HepG2 (cell line): ENCODE measurements around the gene CENPP. TPM values are rescaled to one million over a fixed set of nuclear protein-coding genes. Genes with fewer than 3 reads are reported as not detected.
"Not testable (repeated sequence)": the region's sequence is repeated elsewhere in the genome, so short reads cannot be mapped to it uniquely, and the experiment has no call there.

Experiments used
- ATAC-seq: fragments of 200-7000 bp; cut with Tn5 transposase; 3 replicates; pipeline ENCODE4 v1.9.1; 2020; ENCODE audit warnings: mild to moderate bottlenecking, moderate library complexity
- BruUV-seq: library from RNA; stranded (reverse); fragments of 400-500 nt; replicated peaks from 2 replicates; lab custom pipeline; 2021; lab: Mats Ljungman, UMichigan
- CTCF ChIA-PET: fragments of 300-600 bp; formaldehyde crosslinking; extraction: SDS; loops from one replicate; lab custom pipeline; 2021; ENCODE audit warnings: low total read pairs, inconsistent platforms, low intra/inter-chr PET ratio; lab: Yijun Ruan, JAX
- POLR2A ChIA-PET: fragments of 350-600 bp; sonication (Branson Sonifier 250); formaldehyde crosslinking; loops from one replicate; lab custom pipeline; 2020; ENCODE audit warnings: antibody characterized with exemption, inconsistent platforms; lab: Yijun Ruan, JAX
- DNase-seq: peaks from one replicate; pipeline ENCODE4 v3.0.0-alpha.2; 2015; ENCODE audit warnings: low spot score
- FAIRE-seq: peaks from 3 replicates; lab custom pipeline; 2011; peaks lifted over from hg19 to GRCh38; lab: Jason Lieb, UNC
- H2AFZ ChIP-seq: one replicate; pipeline ENCODE4 v1.6.1; 2011; ENCODE audit warnings: low read length, inconsistent platforms
- H3K27ac ChIP-seq: fragments of 300-600 bp; 3 replicates; pipeline ENCODE4 v1.8.0; 2011; ENCODE audit warnings: mixed run types, mild to moderate bottlenecking, mixed read lengths, low read length, inconsistent platforms; ENCODE audit not compliant: insufficient read depth; ENCODE audit errors: extremely low read length
- H3K27me3 ChIP-seq, 2 experiments: fragments of 200-600 bp in 1 of 2; 2 replicates in 1 of 2; 3 replicates in 1 of 2; pipeline versions ENCODE4 v1.6.0 to v1.8.0; 2011; ENCODE audit warnings: low read length in 2 of 2, mild to moderate bottlenecking in 2 of 2, moderate library complexity in 2 of 2, inconsistent platforms in 1 of 2; ENCODE audit not compliant: insufficient read depth in 2 of 2, control insufficient read depth in 1 of 2
- H3K36me3 ChIP-seq, 2 experiments: fragments of 200-600 bp in 1 of 2; replicated peaks in 1 of 2; 2 replicates in 1 of 2; 3 replicates in 1 of 2; pipeline versions ENCODE4 v1.5.1 to v1.8.0; 2011; ENCODE audit warnings: low read length in 2 of 2, inconsistent platforms in 1 of 2; ENCODE audit not compliant: insufficient read depth in 2 of 2, control insufficient read depth in 1 of 2
- H3K4me1 ChIP-seq: 2 replicates; pipeline ENCODE4 v1.5.1; 2012; ENCODE audit warnings: low read length, inconsistent platforms; ENCODE audit not compliant: insufficient read depth
- H3K4me2 ChIP-seq: 2 replicates; pipeline ENCODE4 v1.6.0; 2011; ENCODE audit warnings: low read depth, low read length, inconsistent platforms
- H3K4me3 ChIP-seq, 3 experiments: fragments of 200-600 bp in 1 of 3; sonication (generic), shearing (Covaris generic) in 1 of 3; replicated peaks in 1 of 3; 2 replicates each; pipeline ENCODE4 v1.5.1; 2011 to 2016; ENCODE audit warnings: low read length in 3 of 3, inconsistent platforms in 2 of 3, low read depth in 2 of 3, mild to moderate bottlenecking in 2 of 3, control low read depth in 1 of 3, mixed read lengths in 1 of 3; ENCODE audit not compliant: insufficient read depth in 1 of 3
- H3K79me2 ChIP-seq: one replicate; pipeline ENCODE4 v1.6.1; 2011; ENCODE audit warnings: low read length, inconsistent platforms; ENCODE audit not compliant: insufficient read depth
- H3K9ac ChIP-seq: 2 replicates; pipeline ENCODE4 v1.6.0; 2011; ENCODE audit warnings: mild to moderate bottlenecking, low read depth, low read length, inconsistent platforms; ENCODE audit not compliant: insufficient read depth
- H3K9me3 ChIP-seq: 2 replicates; pipeline ENCODE4 v1.5.1; 2012; ENCODE audit warnings: mild to moderate bottlenecking, low read length
- H4K20me1 ChIP-seq: 2 replicates; pipeline ENCODE4 v1.6.0; 2011; ENCODE audit warnings: inconsistent platforms, mild to moderate bottlenecking, low read length, moderate library complexity; ENCODE audit not compliant: insufficient read depth
- CBX5 ChIP-seq: sonication (generic); formaldehyde crosslinking; IDR thresholded peaks from 2 replicates; pipeline ENCODE4 v1.4.0; 2020; ENCODE audit warnings: missing genetic modification reagents, borderline replicate concordance
- GTF3A ChIP-seq: sonication (generic); formaldehyde crosslinking; conservative IDR thresholded peaks from 2 replicates; pipeline ENCODE4 v1.4.0; 2020; ENCODE audit warnings: mild to moderate bottlenecking, missing genetic modification reagents
- HCFC1 ChIP-seq: fragments of 150-350 bp; IDR thresholded peaks from 2 replicates; pipeline ENCODE4 v1.6.1; 2014; ENCODE audit warnings: low read depth, low read length
- KLF16 ChIP-seq, 2 experiments: sonication (generic) in 1 of 2; formaldehyde crosslinking in 1 of 2; IDR thresholded peaks; 2 replicates each; pipeline versions ENCODE4 v1.6.1 to v1.8.0; 2016 to 2023; ENCODE audit warnings: missing genetic modification reagents in 2 of 2, missing compliant biosample characterization in 1 of 2
- NCOA1 ChIP-seq: sonication (generic); formaldehyde crosslinking; IDR thresholded peaks from 2 replicates; pipeline ENCODE4 v1.9.0; 2021; ENCODE audit warnings: missing genetic modification reagents
- NFIB ChIP-seq: sonication (generic); formaldehyde crosslinking; IDR thresholded peaks from 2 replicates; pipeline ENCODE4 v1.9.0; 2021; ENCODE audit warnings: missing genetic modification reagents, mild to moderate bottlenecking, borderline replicate concordance
- PRMT3 ChIP-seq: sonication (generic); formaldehyde crosslinking; IDR thresholded peaks from 2 replicates; pipeline ENCODE4 v1.8.1; 2022; ENCODE audit warnings: low read depth, mild to moderate bottlenecking, moderate library complexity, missing genetic modification reagents, borderline replicate concordance
- U2AF1 ChIP-seq: fragments of 200-400 bp; formaldehyde crosslinking; optimal IDR thresholded peaks from 2 replicates; pipeline ENCODE3; 2017; ENCODE audit warnings: mild to moderate bottlenecking, low read depth, low read length
- YEATS2 ChIP-seq: sonication (generic); formaldehyde crosslinking; IDR thresholded peaks from 2 replicates; pipeline ENCODE4 v1.4.0; 2020; ENCODE audit warnings: missing genetic modification reagents, borderline replicate concordance
- ZNF468 ChIP-seq: sonication (generic); formaldehyde crosslinking; IDR thresholded peaks from 2 replicates; pipeline ENCODE4 v1.8.0; 2022; ENCODE audit warnings: mild to moderate bottlenecking, moderate library complexity, missing genetic modification reagents
- WGBS: methylation state at CpG from one replicate; pipeline ENCODE4 v1.1.6; 2017; ENCODE audit warnings: low lambda C conversion rate; 5-methylcytosine and 5-hydroxymethylcytosine counted together
- in situ Hi-C: cut with HindIII; loops from 2 replicates; pipeline ENCODE4 v1.10.0; 2017; ENCODE audit warnings: low pct_unique_long_range_greater_than_20kb; ENCODE audit not compliant: extremely low pct_ligation_motif_present
- intact Hi-C: fragments of 100-400 bp; cut with micrococcal nuclease; formaldehyde crosslinking; loops from one replicate; pipeline ENCODE4 v1.10.0; 2022; ENCODE audit not compliant: unreplicated experiment
- polyA plus RNA-seq, 8 experiments: library from polyadenylated mRNA; depleted of rRNA in 3 of 8; stranded (reverse) in 7 of 8; unstranded in 1 of 8; fragments of >200 nt; fragmentation: Illumina TruSeq in 4 of 8; extraction: Trizol in 4 of 8; gene quantifications; 2 replicates each; pipeline versions ENCODE4 v1.2.1 to v1.2.3, GENCODE V29; 2011 to 2016; ENCODE audit warnings: low read depth in 4 of 8, missing spikeins in 1 of 8, mixed read lengths in 1 of 8; ENCODE audit not compliant: insufficient read depth in 1 of 8
- total RNA-seq, 5 experiments: library from RNA; depleted of rRNA; stranded (reverse); fragments of >200 nt; fragmentation: Illumina TruSeq; extraction: Trizol; gene quantifications; 2 replicates each; pipeline ENCODE4 v1.2.3, GENCODE V29; 2016; ENCODE audit warnings: low read depth in 1 of 5
- TF ChIP-seq, protein P1 (sequence below): IDR thresholded peaks from 2 replicates; pipeline ENCODE4 v1.6.1; 2018; ENCODE audit warnings: missing genetic modification reagents, mild to moderate bottlenecking, missing compliant biosample characterization
- TF ChIP-seq, protein P2 (sequence below), 2 experiments: sonication (generic) in 1 of 2; formaldehyde crosslinking in 1 of 2; IDR thresholded peaks; 2 replicates each; pipeline versions ENCODE4 v1.4.0 to v1.6.1; 2018 to 2020; ENCODE audit warnings: missing genetic modification reagents in 2 of 2, borderline replicate concordance in 1 of 2, low read depth in 1 of 2, mild to moderate bottlenecking in 1 of 2, missing biosample characterization in 1 of 2

Gene CENPP
- total and polyA plus RNA-seq, 2 of the 13 experiments (the other 11 are each of a cell fraction or from before 2014, with no cell fraction given): 2.0 to 11.4 TPM

DNA sequence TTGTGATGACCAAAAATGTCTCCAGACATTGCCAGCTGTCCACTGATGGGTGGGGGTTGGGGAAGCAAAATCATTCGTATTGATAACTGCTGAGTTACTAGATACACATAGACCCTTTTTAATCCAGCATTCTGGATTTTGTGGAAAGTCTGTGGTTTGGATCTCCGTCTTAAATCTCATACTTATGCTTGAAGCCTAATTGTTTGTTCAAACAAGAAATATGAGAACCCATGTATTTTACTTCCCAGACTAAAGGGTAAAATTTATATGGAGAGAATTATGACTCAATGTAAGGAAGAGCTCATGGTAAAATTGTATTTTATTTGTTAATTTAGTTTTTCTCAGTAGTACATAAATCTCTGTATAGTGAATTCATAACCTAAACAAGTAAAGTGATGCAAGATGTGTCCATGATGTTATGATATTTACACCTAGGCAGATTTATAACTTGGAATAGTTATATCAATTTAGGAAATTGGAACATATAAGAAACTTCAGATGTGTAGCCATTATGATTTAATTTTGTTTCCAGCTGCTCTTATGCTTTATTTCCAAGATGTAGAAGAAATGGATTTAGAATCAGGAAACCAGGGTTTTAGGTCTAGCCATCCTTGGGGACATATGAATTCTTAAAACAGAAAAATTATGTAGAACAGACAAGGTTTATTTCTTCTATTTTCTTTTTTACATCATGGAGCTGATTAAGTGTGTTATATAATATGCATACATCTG, 83.2 kb downstream of the CENPP start:
- ChIA-PET CTCF (no interaction called here), POLR2A (no interaction called here)
- ATAC-seq (no peak), FAIRE-seq (no peak), DNase-seq (no peak)
- Histone ChIP-seq H4K20me1 (no peaks in the 10 kb centered on the region), H3K9me3 (no peaks in the 10 kb centered on the region), H3K9ac (no peak overlapping the region), H3K27me3 (no peaks in the 10 kb centered on the region), H3K36me3 (no peaks in the 10 kb centered on the region), H3K4me1 (no peaks in the 10 kb centered on the region), H3K4me3 (no peak overlapping the region), H3K4me2 (no peak overlapping the region), H3K27ac (no peak overlapping the region), H3K79me2 (no peaks in the 10 kb centered on the region), H2AFZ (no peak overlapping the region)
- in situ Hi-C loops: no loop called here
- TF ChIP-seq NCOA1 (no peak), HCFC1 (no peak), PRMT3 (CRISPR knock-in tag) (no peak), YEATS2 (CRISPR knock-in tag) (no peak), ZNF468 (CRISPR knock-in tag) (no peak), CBX5 (no peak), GTF3A (CRISPR knock-in tag) (no peak), U2AF1 (no peak), KLF16 (CRISPR knock-in tag; IDR thresholded peaks at IDR 0.05) (no peak), NFIB (CRISPR knock-in tag) (no peak)
- TF ChIP-seq, protein P1, sequence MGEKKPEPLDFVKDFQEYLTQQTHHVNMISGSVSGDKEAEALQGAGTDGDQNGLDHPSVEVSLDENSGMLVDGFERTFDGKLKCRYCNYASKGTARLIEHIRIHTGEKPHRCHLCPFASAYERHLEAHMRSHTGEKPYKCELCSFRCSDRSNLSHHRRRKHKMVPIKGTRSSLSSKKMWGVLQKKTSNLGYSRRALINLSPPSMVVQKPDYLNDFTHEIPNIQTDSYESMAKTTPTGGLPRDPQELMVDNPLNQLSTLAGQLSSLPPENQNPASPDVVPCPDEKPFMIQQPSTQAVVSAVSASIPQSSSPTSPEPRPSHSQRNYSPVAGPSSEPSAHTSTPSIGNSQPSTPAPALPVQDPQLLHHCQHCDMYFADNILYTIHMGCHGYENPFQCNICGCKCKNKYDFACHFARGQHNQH (CRISPR knock-in tag): no peak
- TF ChIP-seq, protein P2, sequence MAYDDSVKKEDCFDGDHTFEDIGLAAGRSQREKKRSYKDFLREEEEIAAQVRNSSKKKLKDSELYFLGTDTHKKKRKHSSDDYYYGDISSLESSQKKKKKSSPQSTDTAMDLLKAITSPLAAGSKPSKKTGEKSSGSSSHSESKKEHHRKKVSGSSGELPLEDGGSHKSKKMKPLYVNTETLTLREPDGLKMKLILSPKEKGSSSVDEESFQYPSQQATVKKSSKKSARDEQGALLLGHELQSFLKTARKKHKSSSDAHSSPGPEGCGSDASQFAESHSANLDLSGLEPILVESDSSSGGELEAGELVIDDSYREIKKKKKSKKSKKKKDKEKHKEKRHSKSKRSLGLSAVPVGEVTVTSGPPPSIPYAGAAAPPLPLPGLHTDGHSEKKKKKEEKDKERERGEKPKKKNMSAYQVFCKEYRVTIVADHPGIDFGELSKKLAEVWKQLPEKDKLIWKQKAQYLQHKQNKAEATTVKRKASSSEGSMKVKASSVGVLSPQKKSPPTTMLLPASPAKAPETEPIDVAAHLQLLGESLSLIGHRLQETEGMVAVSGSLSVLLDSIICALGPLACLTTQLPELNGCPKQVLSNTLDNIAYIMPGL (CRISPR knock-in tag; IDR thresholded peaks at IDR 0.05; ENCODE audit: borderline replicate concordance in 1 of 2, low read depth in 1 of 2): no peak
- WGBS: 95% methylated on average over 2 of the region's 2 CpGs
- BruUV-seq: no TSS peak
- intact Hi-C loops: no loop called here

DNA sequence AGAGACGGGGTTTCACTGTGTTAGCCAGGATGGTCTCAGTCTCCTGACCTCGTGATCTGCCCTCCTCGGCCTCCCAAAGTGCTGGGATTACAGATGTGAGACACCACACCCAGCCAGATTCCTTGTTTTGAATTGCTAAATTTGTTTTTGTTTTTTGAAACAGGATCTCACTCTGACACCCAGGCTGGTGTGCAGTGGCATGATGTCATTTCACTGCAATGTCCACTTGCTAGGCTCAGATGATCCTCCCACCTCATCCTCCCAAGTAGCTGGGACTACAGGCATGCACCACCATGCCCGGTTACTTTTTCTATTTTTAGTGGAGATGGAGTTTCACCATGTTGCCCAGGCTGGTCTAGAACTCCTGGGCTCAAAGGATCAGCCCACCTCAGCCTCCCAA, 85.4 kb downstream of the CENPP start:
- H3K36me3 ChIP-seq, DNase-seq, in situ Hi-C loops, H3K79me2 ChIP-seq, H3K4me2 ChIP-seq, H3K27ac ChIP-seq, POLR2A ChIA-PET, H3K4me3 ChIP-seq, H2AFZ ChIP-seq, BruUV-seq, CTCF ChIA-PET, FAIRE-seq, H3K9ac ChIP-seq, H3K27me3 ChIP-seq, H4K20me1 ChIP-seq, ATAC-seq, intact Hi-C loops, H3K4me1 ChIP-seq, H3K9me3 ChIP-seq: not testable (repeated sequence)
- WGBS: 95% methylated on average over 4 of the region's 4 CpGs
